ENCODE results near the gene SLAMF1.
"Not testable (repeated sequence)": the region's sequence is repeated elsewhere in the genome, so short reads cannot be mapped to it uniquely, and the experiment has no call there.

SLAMF1 gene

GRCh38 chr1:160665330-160666078, 18.7 kb upstream of the SLAMF1 start:
- no peak for DNase-seq

- DNase-seq: no peak
Measured at GRCh38 chr1:160664573-160665051, 17.8 kb upstream of the SLAMF1 start.

GRCh38 chr1:160662910-160663309, 16.1 kb upstream of the SLAMF1 start:
- DNase-seq: no peak

- no peak for DNase-seq
Measured at GRCh38 chr1:160659566-160659965, 12.7 kb upstream of the SLAMF1 start.

GRCh38 chr1:160658814-160659193, 12.0 kb upstream of the SLAMF1 start:
- DNase-seq: no peak

- no peak for DNase-seq
Measured at GRCh38 chr1:160658162-160658813, 11.4 kb upstream of the SLAMF1 start.

- no peak for DNase-seq
Measured at GRCh38 chr1:160657250-160657781, 10.5 kb upstream of the SLAMF1 start.

- no peak for DNase-seq
Measured at GRCh38 chr1:160656737-160657136, 9.9 kb upstream of the SLAMF1 start.

- no peak for DNase-seq
Measured at GRCh38 chr1:160653620-160654016, 6.8 kb upstream of the SLAMF1 start.

GRCh38 chr1:160652924-160653619, 6.2 kb upstream of the SLAMF1 start:
- DNase-seq: no peak

- not testable (repeated sequence) for DNase-seq
Measured at GRCh38 chr1:160652065-160652641, 5.3 kb upstream of the SLAMF1 start.

GRCh38 chr1:160651433-160652064, 4.7 kb upstream of the SLAMF1 start:
- DNase-seq: no peak

- DNase-seq: no peak
Measured at GRCh38 chr1:160647329-160647720, 481 bp upstream of the SLAMF1 start.

GRCh38 chr1:160646180-160646579, 664 bp downstream of the SLAMF1 start:
- no peak for DNase-seq

- DNase-seq: no peak
Measured at GRCh38 chr1:160645386-160646130, 1.3 kb downstream of the SLAMF1 start.

GRCh38 chr1:160644399-160644798, 2.4 kb downstream of the SLAMF1 start:
- no peak for DNase-seq

GRCh38 chr1:160643138-160643537, 3.7 kb downstream of the SLAMF1 start:
- DNase-seq: no peak

GRCh38 chr1:160642281-160642644, 4.6 kb downstream of the SLAMF1 start:
- no peak for DNase-seq

- no peak for DNase-seq
Measured at GRCh38 chr1:160641323-160642280, 5.2 kb downstream of the SLAMF1 start.

- no peak for DNase-seq
Measured at GRCh38 chr1:160640359-160641123, 6.3 kb downstream of the SLAMF1 start.
